IPS DF 6.9 (cell line): ENCODE measurements around the gene CCDC154.
"Not testable (repeated sequence)": the region's sequence is repeated elsewhere in the genome, so short reads cannot be mapped to it uniquely, and the experiment has no call there.

Source experiments
- DNase-seq: peaks from one replicate; pipeline ENCODE4 v3.0.0-alpha.2; 2013; ENCODE audit warnings: low read depth, low spot score
- H3K27ac ChIP-seq: one replicate; pipeline ENCODE4 v1.5.1; 2013; ENCODE audit warnings: low read length, control low read depth
- H3K27me3 ChIP-seq: 2 replicates; pipeline ENCODE4 v1.6.1; 2013; ENCODE audit warnings: mild to moderate bottlenecking, low read length; ENCODE audit not compliant: control insufficient read depth, insufficient read depth
- H3K36me3 ChIP-seq: 2 replicates; pipeline ENCODE4 v1.6.1; 2013; ENCODE audit warnings: low read length; ENCODE audit not compliant: control insufficient read depth, insufficient read depth
- H3K4me1 ChIP-seq: 2 replicates; pipeline ENCODE4 v1.6.1; 2013; ENCODE audit warnings: low read length; ENCODE audit not compliant: control insufficient read depth, insufficient read depth
- H3K4me3 ChIP-seq: 2 replicates; pipeline ENCODE4 v1.5.1; 2013; ENCODE audit warnings: mild to moderate bottlenecking, low read length
- H3K9me3 ChIP-seq: 2 replicates; pipeline ENCODE4 v1.6.1; 2013; ENCODE audit warnings: low read length, inconsistent platforms; ENCODE audit not compliant: control insufficient read depth, insufficient read depth
- WGBS: extraction: QIAGEN DNeasy Blood & Tissue Kit; methylation state at CpG from one replicate; pipeline ENCODE4 v1.1.7; 2013; ENCODE audit warnings: mixed read lengths, missing lambda C conversion rate; ENCODE audit not compliant: insufficient read length, insufficient coverage; 5-methylcytosine and 5-hydroxymethylcytosine counted together

Gene CCDC154

GRCh38 chr16:1444730-1445517 is 568 bp upstream of the CCDC154 start:
- Histone ChIP-seq H3K36me3 (peaks cover 29% of the 10 kb centered on the region), H3K27ac (no peak overlapping the region), H3K27me3 (no peaks in the 10 kb centered on the region), H3K4me1 (no peaks in the 10 kb centered on the region), H3K9me3 (no peaks in the 10 kb centered on the region), H3K4me3 (no peak overlapping the region)
- no peak for DNase-seq
- no CpG with 5 or more reads among the region's 48 CpGs for WGBS

- Histone ChIP-seq H3K4me1 (peaks cover 2% of the 10 kb centered on the region; the same call in 1 of the 2 replicates), H3K9me3 (no peaks in the 10 kb centered on the region), H3K27me3 (no peaks in the 10 kb centered on the region), H3K36me3 (peaks cover 23% of the 10 kb centered on the region), H3K27ac (no peak overlapping the region), H3K4me3 (no peak overlapping the region)
- DNase-seq, result no peak
- WGBS, result no CpG with 5 or more reads among the region's 38 CpGs
Observed at GRCh38 chr16:1443403-1443973, 868 bp downstream of the CCDC154 start.

- DNase-seq, result no peak
- H3K4me1 ChIP-seq, result peaks cover 2% of the 10 kb centered on the region; the same call in 1 of the 2 replicates
- H3K4me3 ChIP-seq, result no peak overlapping the region
- H3K27me3 ChIP-seq, result no peaks in the 10 kb centered on the region
- H3K27ac ChIP-seq, result no peak overlapping the region
- WGBS, result no CpG with 5 or more reads among the region's 24 CpGs
- peaks cover 17% of the 10 kb centered on the region for H3K36me3 ChIP-seq
- no peaks in the 10 kb centered on the region for H3K9me3 ChIP-seq
Observed at GRCh38 chr16:1442697-1443096, 1.7 kb downstream of the CCDC154 start.

GRCh38 chr16:1441391-1441829 is 2.9 kb downstream of the CCDC154 start:
- DNase-seq, result no peak
- H3K27me3 ChIP-seq, result no peaks in the 10 kb centered on the region
- no CpG with 5 or more reads among the region's 22 CpGs for WGBS
- no peak overlapping the region for H3K27ac ChIP-seq
- H3K4me3 ChIP-seq, result no peak overlapping the region
- no peaks in the 10 kb centered on the region for H3K9me3 ChIP-seq
- peaks cover 8% of the 10 kb centered on the region for H3K36me3 ChIP-seq
- H3K4me1 ChIP-seq, result peaks cover 2% of the 10 kb centered on the region; the same call in 1 of the 2 replicates

- H3K27me3 ChIP-seq, H3K9me3 ChIP-seq, H3K4me3 ChIP-seq, DNase-seq, H3K36me3 ChIP-seq, H3K27ac ChIP-seq, H3K4me1 ChIP-seq: not testable (repeated sequence)
- no CpG with 5 or more reads among the region's 4 CpGs for WGBS
Observed at GRCh38 chr16:1439699-1440074, 4.7 kb downstream of the CCDC154 start.

GRCh38 chr16:1439058-1439698 is 5.2 kb downstream of the CCDC154 start:
- no peaks in the 10 kb centered on the region; the same call in 1 of the 2 replicates for H3K36me3 ChIP-seq
- no peak overlapping the region for H3K4me3 ChIP-seq
- no peaks in the 10 kb centered on the region for H3K9me3 ChIP-seq
- peaks cover 2% of the 10 kb centered on the region; the same call in 1 of the 2 replicates for H3K4me1 ChIP-seq
- no peaks in the 10 kb centered on the region for H3K27me3 ChIP-seq
- H3K27ac ChIP-seq, result no peak overlapping the region
- no peak for DNase-seq
- no CpG with 5 or more reads among the region's 27 CpGs for WGBS

GRCh38 chr16:1438229-1439057 is 5.9 kb downstream of the CCDC154 start:
- no CpG with 5 or more reads among the region's 35 CpGs for WGBS
- no peak overlapping the region for H3K27ac ChIP-seq
- H3K9me3 ChIP-seq, result no peaks in the 10 kb centered on the region
- H3K27me3 ChIP-seq, result no peaks in the 10 kb centered on the region
- H3K36me3 ChIP-seq, result no peaks in the 10 kb centered on the region; the same call in 1 of the 2 replicates
- peaks cover 2% of the 10 kb centered on the region; the same call in 1 of the 2 replicates for H3K4me1 ChIP-seq
- H3K4me3 ChIP-seq, result no peak overlapping the region
- DNase-seq, result no peak

- Histone ChIP-seq H3K9me3 (no peaks in the 10 kb centered on the region), H3K4me3 (no peak overlapping the region), H3K4me1 (peaks cover 2% of the 10 kb centered on the region; the same call in 1 of the 2 replicates), H3K36me3 (no peaks in the 10 kb centered on the region; the same call in 1 of the 2 replicates), H3K27ac (no peak overlapping the region), H3K27me3 (no peaks in the 10 kb centered on the region)
- WGBS, result no CpG with 5 or more reads among the region's 22 CpGs
- no peak for DNase-seq
Observed at GRCh38 chr16:1437606-1438005, 6.8 kb downstream of the CCDC154 start.

GRCh38 chr16:1436731-1437355 is 7.5 kb downstream of the CCDC154 start:
- DNase-seq, result no peak
- Histone ChIP-seq H3K4me1 (peaks cover 2% of the 10 kb centered on the region; the same call in 1 of the 2 replicates), H3K9me3 (no peaks in the 10 kb centered on the region), H3K4me3 (no peak overlapping the region), H3K27ac (no peak overlapping the region), H3K36me3 (no peaks in the 10 kb centered on the region; the same call in 1 of the 2 replicates), H3K27me3 (no peaks in the 10 kb centered on the region)
- WGBS, result no CpG with 5 or more reads among the region's 47 CpGs
